ENCODE results near the gene LTB.

GRCh38 chr6:31588871-31589650 lies 6.8 kb upstream of the LTB start:
- TF ChIP-seq CTCF (IDR thresholded peaks at IDR 0.05; ENCODE audit: low read depth, low read length, missing input control) (no peak), RAD21 (IDR thresholded peaks at IDR 0.05) (no peak), GABPA (IDR thresholded peaks at IDR 0.05 in 1 of 2, conservative IDR thresholded peaks at IDR 0.05 in 1 of 2) (no peak), JUND (IDR thresholded peaks at IDR 0.05) (no peak), REST (IDR thresholded peaks at IDR 0.05) (no peak), FOXA1 (IDR thresholded peaks at IDR 0.05) (no peak), MAX (IDR thresholded peaks at IDR 0.05) (no peak)

Measured in liver (tissue), 3 donors.